T-helper 2 cell treated with Interferon-gamma antibody and Interleukin-4, amounts not matched to agents 5 μg/mL and 100 μg/mL, for 36 hours (primary cell): ENCODE measurements around the gene ST3GAL2.

Experiments used
- DNase-seq: peaks from one replicate; pipeline ENCODE4 v3.0.0; 2021; ENCODE audit warnings: low spot score
- H3K27ac Mint-ChIP-seq: one replicate; pipeline ENCODE4 v1.8.0; 2021; ENCODE audit warnings: mild to moderate bottlenecking, mixed read lengths
- H3K27me3 Mint-ChIP-seq: one replicate; pipeline ENCODE4 v1.8.0; 2021; ENCODE audit warnings: low read depth, mixed read lengths
- H3K36me3 Mint-ChIP-seq: one replicate; pipeline ENCODE4 v1.8.0; 2021; ENCODE audit warnings: low read depth, mixed read lengths
- H3K4me1 Mint-ChIP-seq: one replicate; pipeline ENCODE4 v1.8.0; 2021; ENCODE audit warnings: low read depth, mixed read lengths
- H3K4me3 Mint-ChIP-seq: one replicate; pipeline ENCODE4 v1.8.0; 2022; ENCODE audit warnings: mild to moderate bottlenecking, moderate library complexity, mixed read lengths
- H3K9me3 Mint-ChIP-seq: one replicate; pipeline ENCODE4 v1.8.0; 2021; ENCODE audit warnings: mixed read lengths

Gene ST3GAL2

GRCh38 chr16:70402916-70403659 is 35.8 kb downstream of the ST3GAL2 start:
- peaks cover 34% of the 10 kb centered on the region for H3K4me1 Mint-ChIP-seq
- peak overlapping the region; percentile 9 for H3K27ac Mint-ChIP-seq
- no peaks in the 10 kb centered on the region for H3K9me3 Mint-ChIP-seq
- no peak overlapping the region for H3K4me3 Mint-ChIP-seq
- H3K27me3 Mint-ChIP-seq = no peaks in the 10 kb centered on the region
- H3K36me3 Mint-ChIP-seq = peaks cover 4% of the 10 kb centered on the region
- no peak for DNase-seq

- Mint-ChIP-seq H3K4me1 (peaks cover 21% of the 10 kb centered on the region), H3K36me3 (peaks cover 1% of the 10 kb centered on the region), H3K4me3 (no peak overlapping the region), H3K27me3 (no peaks in the 10 kb centered on the region), H3K27ac (no peak overlapping the region), H3K9me3 (no peaks in the 10 kb centered on the region)
- no peak for DNase-seq
Measured at GRCh38 chr16:70399951-70400350, 38.9 kb downstream of the ST3GAL2 start.

GRCh38 chr16:70399381-70399780 is 39.5 kb downstream of the ST3GAL2 start:
- Mint-ChIP-seq H3K4me1 (peaks cover 16% of the 10 kb centered on the region), H3K9me3 (no peaks in the 10 kb centered on the region), H3K36me3 (no peaks in the 10 kb centered on the region), H3K27ac (no peak overlapping the region), H3K4me3 (no peak overlapping the region), H3K27me3 (no peaks in the 10 kb centered on the region)
- DNase-seq = no peak

GRCh38 chr16:70398177-70398743 is 40.6 kb downstream of the ST3GAL2 start:
- H3K27ac Mint-ChIP-seq = no peak overlapping the region
- H3K36me3 Mint-ChIP-seq = peaks cover 4% of the 10 kb centered on the region
- peaks cover 8% of the 10 kb centered on the region for H3K4me1 Mint-ChIP-seq
- H3K9me3 Mint-ChIP-seq = no peaks in the 10 kb centered on the region
- H3K4me3 Mint-ChIP-seq = no peak overlapping the region
- no peak for DNase-seq
- no peaks in the 10 kb centered on the region for H3K27me3 Mint-ChIP-seq

- H3K27ac Mint-ChIP-seq = no peak overlapping the region
- peaks cover 7% of the 10 kb centered on the region for H3K36me3 Mint-ChIP-seq
- no peaks in the 10 kb centered on the region for H3K27me3 Mint-ChIP-seq
- DNase-seq = no peak
- H3K9me3 Mint-ChIP-seq = no peaks in the 10 kb centered on the region
- no peak overlapping the region for H3K4me3 Mint-ChIP-seq
- peaks cover 1% of the 10 kb centered on the region for H3K4me1 Mint-ChIP-seq
Measured at GRCh38 chr16:70396246-70396904, 42.5 kb downstream of the ST3GAL2 start.

GRCh38 chr16:70395345-70395901 is 43.5 kb downstream of the ST3GAL2 start:
- Mint-ChIP-seq H3K27me3 (no peaks in the 10 kb centered on the region), H3K36me3 (peaks cover 8% of the 10 kb centered on the region), H3K4me3 (no peak overlapping the region), H3K9me3 (no peaks in the 10 kb centered on the region), H3K27ac (no peak overlapping the region), H3K4me1 (peaks cover 2% of the 10 kb centered on the region)
- DNase-seq = peak; percentile 52

- peaks cover 2% of the 10 kb centered on the region for H3K4me1 Mint-ChIP-seq
- no peak overlapping the region for H3K27ac Mint-ChIP-seq
- no peaks in the 10 kb centered on the region for H3K27me3 Mint-ChIP-seq
- H3K36me3 Mint-ChIP-seq = peaks cover 8% of the 10 kb centered on the region
- no peak for DNase-seq
- no peaks in the 10 kb centered on the region for H3K9me3 Mint-ChIP-seq
- H3K4me3 Mint-ChIP-seq = no peak overlapping the region
Measured at GRCh38 chr16:70394853-70395252, 44.0 kb downstream of the ST3GAL2 start.

GRCh38 chr16:70393662-70394061 is 45.2 kb downstream of the ST3GAL2 start:
- Mint-ChIP-seq H3K27me3 (no peaks in the 10 kb centered on the region), H3K36me3 (peaks cover 8% of the 10 kb centered on the region), H3K9me3 (no peaks in the 10 kb centered on the region), H3K4me1 (peaks cover 2% of the 10 kb centered on the region), H3K4me3 (no peak overlapping the region), H3K27ac (no peak overlapping the region)
- DNase-seq = no peak

GRCh38 chr16:70392606-70393005 is 46.3 kb downstream of the ST3GAL2 start:
- Mint-ChIP-seq H3K4me1 (peaks cover 2% of the 10 kb centered on the region), H3K27me3 (no peaks in the 10 kb centered on the region), H3K36me3 (peaks cover 16% of the 10 kb centered on the region), H3K4me3 (no peak overlapping the region), H3K27ac (no peak overlapping the region), H3K9me3 (no peaks in the 10 kb centered on the region)
- DNase-seq = no peak

- DNase-seq = no peak
- Mint-ChIP-seq H3K36me3 (peaks cover 16% of the 10 kb centered on the region), H3K4me1 (peaks cover 2% of the 10 kb centered on the region), H3K9me3 (no peaks in the 10 kb centered on the region), H3K4me3 (no peak overlapping the region), H3K27ac (no peak overlapping the region), H3K27me3 (no peaks in the 10 kb centered on the region)
Measured at GRCh38 chr16:70391881-70392481, 46.9 kb downstream of the ST3GAL2 start.

- no peaks in the 10 kb centered on the region for H3K9me3 Mint-ChIP-seq
- H3K36me3 Mint-ChIP-seq = peaks cover 16% of the 10 kb centered on the region
- H3K4me3 Mint-ChIP-seq = no peak overlapping the region
- DNase-seq = no peak
- peak overlapping the region; percentile 21 for H3K27ac Mint-ChIP-seq
- H3K27me3 Mint-ChIP-seq = no peaks in the 10 kb centered on the region
- peaks cover 2% of the 10 kb centered on the region for H3K4me1 Mint-ChIP-seq
Measured at GRCh38 chr16:70391446-70391845, 47.5 kb downstream of the ST3GAL2 start.

GRCh38 chr16:70390774-70391173 is 48.1 kb downstream of the ST3GAL2 start:
- Mint-ChIP-seq H3K9me3 (no peaks in the 10 kb centered on the region), H3K27me3 (no peaks in the 10 kb centered on the region), H3K27ac (no peak overlapping the region), H3K4me3 (no peak overlapping the region), H3K36me3 (peaks cover 16% of the 10 kb centered on the region), H3K4me1 (peaks cover 2% of the 10 kb centered on the region)
- no peak for DNase-seq

- no peak overlapping the region for H3K27ac Mint-ChIP-seq
- H3K9me3 Mint-ChIP-seq = no peaks in the 10 kb centered on the region
- peaks cover 2% of the 10 kb centered on the region for H3K4me1 Mint-ChIP-seq
- H3K4me3 Mint-ChIP-seq = no peak overlapping the region
- no peak for DNase-seq
- no peaks in the 10 kb centered on the region for H3K27me3 Mint-ChIP-seq
- H3K36me3 Mint-ChIP-seq = peaks cover 18% of the 10 kb centered on the region
Measured at GRCh38 chr16:70388006-70388680, 50.8 kb downstream of the ST3GAL2 start.
